GM23338 (cell line): ENCODE measurements around the gene SLC16A12. TPM values are rescaled to one million over a fixed set of nuclear protein-coding genes. Genes with fewer than 3 reads are reported as not detected.

Source experiments
- ATAC-seq: fragments of 200-7000 bp; cut with Tn5 transposase; 3 replicates; pipeline ENCODE4 v1.9.1; 2020
- DNase-seq: peaks from one replicate; pipeline ENCODE4 v3.0.0-alpha.2; 2015; ENCODE audit warnings: low spot score
- H2AFZ ChIP-seq: fragments of 200-600 bp; sonication (generic); 2 replicates; pipeline ENCODE4 v1.8.0; 2016; ENCODE audit warnings: antibody characterized with exemption, mild to moderate bottlenecking, moderate library complexity
- H3F3A ChIP-seq: fragments of 200-600 bp; sonication (generic); replicated peaks from 2 replicates; pipeline ENCODE4 v1.8.0; 2017; ENCODE audit warnings: antibody characterized with exemption, mixed run types, low read depth
- H3K27ac ChIP-seq: fragments of 200-600 bp; sonication (generic); 2 replicates; pipeline ENCODE4 v1.6.1; 2016; ENCODE audit warnings: low read depth
- H3K27me3 ChIP-seq: fragments of 200-600 bp; sonication (generic); 2 replicates; pipeline ENCODE4 v1.8.0; 2016; ENCODE audit warnings: mild to moderate bottlenecking, mixed run types, moderate library complexity; ENCODE audit not compliant: insufficient read depth
- H3K36me3 ChIP-seq: fragments of 200-600 bp; sonication (generic); 2 replicates; pipeline ENCODE4 v1.8.0; 2016; ENCODE audit warnings: mild to moderate bottlenecking; ENCODE audit not compliant: insufficient read depth
- H3K4me1 ChIP-seq: fragments of 200-600 bp; sonication (generic); 2 replicates; pipeline ENCODE4 v1.8.0; 2016; ENCODE audit warnings: mild to moderate bottlenecking, moderate library complexity; ENCODE audit not compliant: insufficient read depth
- H3K4me2 ChIP-seq: fragments of 200-600 bp; sonication (generic); 2 replicates; pipeline ENCODE4 v1.7.1; 2017; ENCODE audit warnings: mixed run types
- H3K4me3 ChIP-seq: fragments of 200-600 bp; sonication (generic); 2 replicates; pipeline ENCODE4 v1.6.1; 2016; ENCODE audit warnings: mixed run types
- H3K79me2 ChIP-seq: fragments of 200-600 bp; sonication (generic); replicated peaks from 2 replicates; pipeline ENCODE4 v1.8.0; 2017; ENCODE audit warnings: mild to moderate bottlenecking; ENCODE audit not compliant: insufficient read depth
- H3K9me2 ChIP-seq: fragments of 200-600 bp; sonication (generic); 2 replicates; pipeline ENCODE4 v1.8.0; 2017; ENCODE audit not compliant: insufficient read depth
- H4K20me1 ChIP-seq: fragments of 200-600 bp; sonication (generic); replicated peaks from 2 replicates; pipeline ENCODE4 v1.8.0; 2017; ENCODE audit warnings: mild to moderate bottlenecking; ENCODE audit not compliant: insufficient read depth
- H3K27ac Mint-ChIP-seq: 2 replicates; pipeline ENCODE4 v1.8.0; 2020; ENCODE audit warnings: inconsistent platforms, mild to moderate bottlenecking, moderate library complexity, mixed read lengths
- H3K27me3 Mint-ChIP-seq: 3 replicates; pipeline ENCODE4 v1.8.0; 2022; ENCODE audit warnings: low read depth, mild to moderate bottlenecking, moderate library complexity, mixed read lengths, inconsistent platforms; ENCODE audit not compliant: insufficient read depth, poor library complexity
- H3K36me3 Mint-ChIP-seq: 3 replicates; pipeline ENCODE4 v1.8.0; 2021; ENCODE audit warnings: low read depth, mild to moderate bottlenecking, inconsistent platforms, moderate library complexity, mixed read lengths
- H3K4me1 Mint-ChIP-seq: 3 replicates; pipeline ENCODE4 v1.8.0; 2020; ENCODE audit warnings: mild to moderate bottlenecking, inconsistent platforms, mixed read lengths
- H3K4me3 Mint-ChIP-seq: 3 replicates; pipeline ENCODE4 v1.8.0; 2021; ENCODE audit warnings: moderate library complexity, mild to moderate bottlenecking, inconsistent platforms, mixed read lengths
- H3K9me3 Mint-ChIP-seq: 3 replicates; pipeline ENCODE4 v1.8.0; 2020; ENCODE audit warnings: moderate library complexity, mild to moderate bottlenecking, inconsistent platforms, mixed read lengths
- CREB1 ChIP-seq: fragments of 250-450 bp; sonication (Bioruptor Pico); IDR thresholded peaks from 2 replicates; pipeline ENCODE4 v1.5.0; 2020; ENCODE audit warnings: low read depth, mild to moderate bottlenecking, moderate library complexity
- CTCF ChIP-seq, 2 experiments: fragments of 200-600 bp in 1 of 2; sonication (generic) in 1 of 2; conservative IDR thresholded peaks; 2 replicates each; pipeline versions ENCODE4 v1.5.1 to v1.6.1; 2016 to 2017; ENCODE audit warnings: antibody characterized with exemption in 2 of 2, low read depth in 2 of 2, mild to moderate bottlenecking in 2 of 2, moderate library complexity in 1 of 2
- EZH2 ChIP-seq: fragments of 200-600 bp; sonication (generic); IDR thresholded peaks from one replicate; pipeline ENCODE4 v1.8.0; 2017; ENCODE audit warnings: antibody characterized with exemption, mild to moderate bottlenecking, low read depth; ENCODE audit not compliant: unreplicated experiment
- NANOG ChIP-seq: IDR thresholded peaks from 2 replicates; pipeline ENCODE4 v1.6.1; 2016; ENCODE audit warnings: antibody characterized with exemption, borderline replicate concordance
- POLR2AphosphoS5 ChIP-seq: IDR thresholded peaks from 2 replicates; pipeline ENCODE4 v1.6.1; 2016; ENCODE audit warnings: antibody characterized with exemption, low read depth
- STAT1 ChIP-seq: IDR thresholded peaks from one replicate; pipeline ENCODE4 v1.6.1; 2016; ENCODE audit warnings: antibody characterized with exemption; ENCODE audit not compliant: unreplicated experiment
- ZNF114 ChIP-seq: fragments of 250-450 bp; sonication (Bioruptor Pico); IDR thresholded peaks from 2 replicates; pipeline ENCODE4 v1.5.0; 2020; ENCODE audit warnings: mild to moderate bottlenecking, moderate library complexity
- ZNF462 ChIP-seq: fragments of 250-450 bp; sonication (Bioruptor Pico); IDR thresholded peaks from 2 replicates; pipeline ENCODE4 v1.5.0; 2020; ENCODE audit warnings: mild to moderate bottlenecking, moderate library complexity
- polyA plus RNA-seq: library from polyadenylated mRNA; unstranded; fragments of >200 nt; fragmentation: Nextera tagmentation; extraction: Ambion mirVana; gene quantifications from 2 replicates; pipeline ENCODE4 v1.2.1, GENCODE V29; 2016
- total RNA-seq: library from RNA; depleted of rRNA; stranded (reverse); fragments of >200 nt; shearing (Covaris generic); gene quantifications from 2 replicates; pipeline ENCODE4 v1.2.3, GENCODE V29; 2014
- TF ChIP-seq, protein P1 (sequence below): IDR thresholded peaks from one replicate; pipeline ENCODE4 v1.6.1; 2018; ENCODE audit warnings: antibody characterized with exemption; ENCODE audit not compliant: unreplicated experiment

Gene SLC16A12
- total and polyA plus RNA-seq, 2 experiments from 2014 or later, result 0.84 to 2.0 TPM

DNA sequence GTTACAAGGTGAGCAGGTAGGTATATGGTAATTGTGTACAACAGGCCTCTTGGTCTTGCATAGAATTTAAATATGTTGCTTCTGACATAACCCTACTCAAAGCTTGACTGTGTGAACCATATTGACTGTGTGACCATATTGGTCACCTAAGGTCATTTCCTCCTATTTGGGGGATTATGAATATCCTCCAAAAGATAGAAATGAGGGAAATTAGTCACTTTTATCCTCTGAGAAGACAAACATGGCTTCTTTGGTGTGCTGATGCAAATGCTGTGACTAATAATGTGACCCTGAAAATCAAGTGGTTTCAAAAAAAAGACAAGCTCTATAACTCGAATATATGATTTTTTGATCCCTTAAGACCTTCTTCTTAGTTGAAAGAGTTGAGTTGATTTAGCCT, 93.1 kb downstream of the SLC16A12 start (continued):
- no peak for TF ChIP-seq CTCF (conservative IDR thresholded peaks at IDR 0.05; ENCODE audit: low read depth in 2 of 2)
- TF ChIP-seq POLR2AphosphoS5, result no peak
- TF ChIP-seq ZNF462 (CRISPR knock-in tag), result no peak

GRCh38 chr10:89440226-89441009, 95.0 kb downstream of the SLC16A12 start:
- no peak overlapping the region for H3K27ac ChIP-seq
- H2AFZ ChIP-seq, result no peak overlapping the region
- H3K4me3 ChIP-seq, result no peak overlapping the region
- H3K27ac Mint-ChIP-seq, result no peak overlapping the region
- no peak overlapping the region for H3K4me3 Mint-ChIP-seq
- H3K79me2 ChIP-seq, result no peaks in the 10 kb centered on the region
- H3K9me3 Mint-ChIP-seq, result peaks cover 7% of the 10 kb centered on the region
- peaks cover 12% of the 10 kb centered on the region; the same call in 2 of the 3 replicates for H3K36me3 Mint-ChIP-seq
- H3F3A ChIP-seq, result no peaks in the 10 kb centered on the region
- H3K4me2 ChIP-seq, result no peak overlapping the region
- DNase-seq (no peak), ATAC-seq (no peak)
- H3K36me3 ChIP-seq, result no peaks in the 10 kb centered on the region
- H3K4me1 Mint-ChIP-seq, result peaks cover 3% of the 10 kb centered on the region; the same call in 2 of the 3 replicates
- peaks cover 6% of the 10 kb centered on the region; the same call in 1 of the 2 replicates for H3K9me2 ChIP-seq
- H4K20me1 ChIP-seq, result no peaks in the 10 kb centered on the region
- H3K27me3 ChIP-seq, result no peaks in the 10 kb centered on the region
- H3K27me3 Mint-ChIP-seq, result no peaks in the 10 kb centered on the region
- H3K4me1 ChIP-seq, result no peaks in the 10 kb centered on the region
- no peak for TF ChIP-seq CTCF (conservative IDR thresholded peaks at IDR 0.05; ENCODE audit: low read depth in 2 of 2)
- TF ChIP-seq CREB1 (CRISPR knock-in tag), result no peak
- TF ChIP-seq, protein P1, sequence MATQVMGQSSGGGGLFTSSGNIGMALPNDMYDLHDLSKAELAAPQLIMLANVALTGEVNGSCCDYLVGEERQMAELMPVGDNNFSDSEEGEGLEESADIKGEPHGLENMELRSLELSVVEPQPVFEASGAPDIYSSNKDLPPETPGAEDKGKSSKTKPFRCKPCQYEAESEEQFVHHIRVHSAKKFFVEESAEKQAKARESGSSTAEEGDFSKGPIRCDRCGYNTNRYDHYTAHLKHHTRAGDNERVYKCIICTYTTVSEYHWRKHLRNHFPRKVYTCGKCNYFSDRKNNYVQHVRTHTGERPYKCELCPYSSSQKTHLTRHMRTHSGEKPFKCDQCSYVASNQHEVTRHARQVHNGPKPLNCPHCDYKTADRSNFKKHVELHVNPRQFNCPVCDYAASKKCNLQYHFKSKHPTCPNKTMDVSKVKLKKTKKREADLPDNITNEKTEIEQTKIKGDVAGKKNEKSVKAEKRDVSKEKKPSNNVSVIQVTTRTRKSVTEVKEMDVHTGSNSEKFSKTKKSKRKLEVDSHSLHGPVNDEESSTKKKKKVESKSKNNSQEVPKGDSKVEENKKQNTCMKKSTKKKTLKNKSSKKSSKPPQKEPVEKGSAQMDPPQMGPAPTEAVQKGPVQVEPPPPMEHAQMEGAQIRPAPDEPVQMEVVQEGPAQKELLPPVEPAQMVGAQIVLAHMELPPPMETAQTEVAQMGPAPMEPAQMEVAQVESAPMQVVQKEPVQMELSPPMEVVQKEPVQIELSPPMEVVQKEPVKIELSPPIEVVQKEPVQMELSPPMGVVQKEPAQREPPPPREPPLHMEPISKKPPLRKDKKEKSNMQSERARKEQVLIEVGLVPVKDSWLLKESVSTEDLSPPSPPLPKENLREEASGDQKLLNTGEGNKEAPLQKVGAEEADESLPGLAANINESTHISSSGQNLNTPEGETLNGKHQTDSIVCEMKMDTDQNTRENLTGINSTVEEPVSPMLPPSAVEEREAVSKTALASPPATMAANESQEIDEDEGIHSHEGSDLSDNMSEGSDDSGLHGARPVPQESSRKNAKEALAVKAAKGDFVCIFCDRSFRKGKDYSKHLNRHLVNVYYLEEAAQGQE, result no peak
- no peak for TF ChIP-seq ZNF114 (CRISPR knock-in tag)
- TF ChIP-seq EZH2, result no peak
- no peak for TF ChIP-seq STAT1
- no peak for TF ChIP-seq NANOG
